ENCODE measurements around the gene KCND2. TPM values are rescaled to one million over a fixed set of nuclear protein-coding genes. Genes with fewer than 3 reads are reported as not detected.

Gene KCND2
- total RNA-seq, 4 donors from 2014 or later, result 0.83 to 1.9 (median 1.2) TPM

DNA sequence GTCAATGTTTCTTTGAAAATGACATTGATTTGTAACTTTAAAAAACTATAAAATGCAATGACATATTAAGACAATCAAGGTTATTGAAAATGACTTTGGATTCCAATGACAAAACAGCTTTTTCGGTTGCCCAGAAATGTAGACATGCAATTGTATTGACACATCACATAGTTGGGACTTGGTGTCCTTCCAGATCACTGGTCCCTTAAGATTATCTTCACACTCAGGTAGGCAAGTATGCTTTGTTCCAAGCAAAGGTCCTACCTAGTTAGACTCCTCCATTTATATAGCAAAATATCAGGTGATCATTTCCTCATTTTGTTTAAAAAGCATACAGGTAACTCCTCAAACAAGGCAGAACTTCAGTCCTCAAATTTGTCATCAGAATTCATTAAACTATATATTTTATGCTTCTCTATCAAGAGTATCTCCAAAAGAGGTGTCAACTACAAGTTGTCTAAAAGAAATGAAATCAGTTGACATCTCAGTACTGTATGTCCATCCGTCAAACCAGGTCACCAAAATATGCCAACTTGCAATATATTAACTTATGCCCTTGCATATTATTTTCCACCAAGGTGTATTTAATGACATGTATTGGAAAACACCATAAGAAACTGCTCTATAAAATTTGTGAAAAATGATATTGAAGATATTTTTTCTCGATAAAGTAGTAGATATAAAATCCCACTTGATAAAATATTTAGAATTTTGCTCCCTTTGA, 520.4 kb downstream of the KCND2 start:
- intact Hi-C loops (cut with DNase I), result no loop called here
- no peak for DNase-seq (ENCODE audit: extremely low spot score)
- TF ChIP-seq EP300 (IDR thresholded peaks at IDR 0.05) (no peak), POLR2A (IDR thresholded peaks at IDR 0.05; ENCODE audit: low read depth) (no peak), POLR2AphosphoS5 (IDR thresholded peaks at IDR 0.05) (no peak)
- TF ChIP-seq, protein P1, sequence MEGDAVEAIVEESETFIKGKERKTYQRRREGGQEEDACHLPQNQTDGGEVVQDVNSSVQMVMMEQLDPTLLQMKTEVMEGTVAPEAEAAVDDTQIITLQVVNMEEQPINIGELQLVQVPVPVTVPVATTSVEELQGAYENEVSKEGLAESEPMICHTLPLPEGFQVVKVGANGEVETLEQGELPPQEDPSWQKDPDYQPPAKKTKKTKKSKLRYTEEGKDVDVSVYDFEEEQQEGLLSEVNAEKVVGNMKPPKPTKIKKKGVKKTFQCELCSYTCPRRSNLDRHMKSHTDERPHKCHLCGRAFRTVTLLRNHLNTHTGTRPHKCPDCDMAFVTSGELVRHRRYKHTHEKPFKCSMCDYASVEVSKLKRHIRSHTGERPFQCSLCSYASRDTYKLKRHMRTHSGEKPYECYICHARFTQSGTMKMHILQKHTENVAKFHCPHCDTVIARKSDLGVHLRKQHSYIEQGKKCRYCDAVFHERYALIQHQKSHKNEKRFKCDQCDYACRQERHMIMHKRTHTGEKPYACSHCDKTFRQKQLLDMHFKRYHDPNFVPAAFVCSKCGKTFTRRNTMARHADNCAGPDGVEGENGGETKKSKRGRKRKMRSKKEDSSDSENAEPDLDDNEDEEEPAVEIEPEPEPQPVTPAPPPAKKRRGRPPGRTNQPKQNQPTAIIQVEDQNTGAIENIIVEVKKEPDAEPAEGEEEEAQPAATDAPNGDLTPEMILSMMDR (IDR thresholded peaks at IDR 0.05), result no peak

DNA sequence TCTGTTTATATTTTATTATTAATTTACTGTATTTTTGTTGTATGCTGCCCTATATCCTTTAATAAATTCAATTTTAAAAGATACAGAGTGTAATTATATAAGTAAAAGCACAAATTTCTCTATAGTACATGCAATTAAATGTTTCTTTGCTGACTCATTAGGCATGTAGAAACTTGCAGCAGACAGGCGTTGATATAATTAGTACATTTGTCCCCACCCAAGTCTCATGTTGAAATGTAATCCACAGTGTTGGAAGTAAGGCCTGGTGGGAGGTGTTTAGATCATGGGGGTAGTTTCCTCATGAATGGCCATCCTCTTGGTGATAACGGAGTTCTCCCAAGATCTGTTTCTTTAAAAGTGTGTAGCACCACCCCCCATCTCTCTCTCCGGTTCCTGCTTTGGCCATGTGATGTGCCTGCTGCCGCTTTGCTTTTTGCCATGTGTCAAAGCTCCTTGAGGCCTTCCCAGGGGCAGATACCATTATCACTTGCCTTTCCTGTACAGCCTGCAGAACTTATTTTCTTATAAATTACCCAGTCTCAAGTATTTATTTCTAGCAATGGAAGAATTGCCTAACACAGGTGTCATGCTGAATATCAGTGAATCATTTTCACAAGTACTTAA, 521.2 kb downstream of the KCND2 start:
- WGBS, result 74% methylated on average over 4 of the region's 4 CpGs
- Histone ChIP-seq H3K4me3 (no peak overlapping the region), H3K9me3 (no peaks in the 10 kb centered on the region), H3K36me3 (no peaks in the 10 kb centered on the region), H3K27me3 (no peaks in the 10 kb centered on the region), H3K27ac (replicated peaks in 1 of 4) (no peak overlapping the region), H3K4me1 (peaks cover 0 to 5% (median 0%) of the 10 kb centered on the region in 4 donors)
- TF ChIP-seq EP300 (IDR thresholded peaks at IDR 0.05), result no peak
- no peak for TF ChIP-seq POLR2AphosphoS5 (IDR thresholded peaks at IDR 0.05)
- no peak for TF ChIP-seq POLR2A (IDR thresholded peaks at IDR 0.05; ENCODE audit: low read depth)
- TF ChIP-seq, protein P1 (IDR thresholded peaks at IDR 0.05), result no peak
- no peak for DNase-seq (ENCODE audit: extremely low spot score)
- intact Hi-C loops (cut with DNase I), result no loop called here

More for the DNA sequence above, 520.4 kb downstream of the KCND2 start:
- H3K4me3 ChIP-seq, result no peak overlapping the region
- no peaks in the 10 kb centered on the region for H3K27me3 ChIP-seq
- peaks cover 0 to 5% (median 0%) of the 10 kb centered on the region in 4 donors for H3K4me1 ChIP-seq
- no peak overlapping the region for H3K27ac ChIP-seq (replicated peaks in 1 of 4)
- H3K9me3 ChIP-seq, result no peaks in the 10 kb centered on the region
- WGBS, result 95% methylated on average over 3 of the region's 3 CpGs
- H3K36me3 ChIP-seq, result no peaks in the 10 kb centered on the region

DNA sequence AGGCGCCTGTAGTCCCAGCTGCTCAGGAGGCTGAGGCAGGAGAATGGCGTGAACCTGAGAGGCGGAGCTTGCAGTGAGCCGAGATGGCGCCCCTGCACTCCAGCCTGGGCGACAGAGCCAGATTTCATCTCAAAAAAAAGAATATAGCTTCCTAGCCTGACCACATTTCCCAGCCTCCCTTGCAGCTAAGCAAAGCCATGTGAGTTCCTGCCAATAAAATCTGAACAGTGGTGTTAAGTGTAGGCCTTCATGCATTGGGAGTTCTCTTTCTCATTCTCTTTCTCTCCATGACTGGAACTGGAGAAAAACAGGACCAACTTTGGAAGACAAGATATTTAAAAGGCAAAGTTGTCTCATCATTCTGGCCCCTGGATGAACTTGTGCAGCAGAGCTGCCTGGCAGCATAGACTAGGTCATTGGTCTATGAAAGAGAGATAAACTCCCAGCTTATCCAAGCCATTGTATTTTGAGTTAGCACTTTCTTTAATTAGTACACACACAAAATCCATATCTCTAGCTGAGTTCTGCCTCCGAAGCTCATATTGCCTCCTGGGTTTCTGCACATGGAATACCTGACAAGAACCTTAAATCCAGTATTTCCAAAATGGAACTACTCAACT, 524.2 kb downstream of the KCND2 start:
- Histone ChIP-seq H3K36me3 (no peaks in the 10 kb centered on the region), H3K9me3 (no peaks in the 10 kb centered on the region), H3K4me3 (no peak overlapping the region), H3K27ac (replicated peaks in 1 of 4) (no peak overlapping the region), H3K27me3 (no peaks in the 10 kb centered on the region), H3K4me1 (peaks cover 0 to 2% (median 0%) of the 10 kb centered on the region in 4 donors)
- 98% methylated on average over 7 of the region's 7 CpGs for WGBS
- intact Hi-C loops (cut with DNase I), result no loop called here
- no peak for DNase-seq (ENCODE audit: extremely low spot score)
- TF ChIP-seq POLR2AphosphoS5 (IDR thresholded peaks at IDR 0.05), result no peak
- TF ChIP-seq EP300 (IDR thresholded peaks at IDR 0.05), result no peak
- TF ChIP-seq, protein P1 (IDR thresholded peaks at IDR 0.05), result no peak

DNA sequence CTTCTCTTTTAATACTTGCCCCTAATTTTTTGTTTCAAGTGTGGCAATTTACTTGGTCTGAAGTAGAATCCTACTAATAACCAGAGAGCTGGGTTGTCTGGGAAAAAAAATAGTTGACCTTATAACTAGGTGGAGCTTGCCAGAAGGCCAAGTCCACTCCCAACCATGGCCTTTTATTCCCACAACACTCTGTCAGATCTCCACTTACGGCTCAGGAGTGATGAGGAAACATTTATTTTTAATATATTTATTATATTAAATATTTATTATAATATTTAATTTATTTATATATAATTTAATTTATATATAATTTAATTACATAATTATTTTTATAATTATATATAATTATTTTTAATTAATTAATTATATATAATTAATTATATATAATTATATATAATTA, 526.2 kb downstream of the KCND2 start:
- no peak for DNase-seq (ENCODE audit: extremely low spot score)
- TF ChIP-seq EP300 (IDR thresholded peaks at IDR 0.05) (no peak), POLR2A (IDR thresholded peaks at IDR 0.05; ENCODE audit: low read depth) (no peak)
- TF ChIP-seq, protein P1 (IDR thresholded peaks at IDR 0.05), result no peak
- 93% methylated on average over 1 of the region's 1 CpG for WGBS

More for the DNA sequence above, 526.2 kb downstream of the KCND2 start:
- no peaks in the 10 kb centered on the region for H3K4me1 ChIP-seq
- H3K27ac ChIP-seq (replicated peaks in 1 of 4), result no peak overlapping the region
- no peaks in the 10 kb centered on the region for H3K9me3 ChIP-seq
- H3K27me3 ChIP-seq, result no peaks in the 10 kb centered on the region
- intact Hi-C loops (cut with DNase I), result no loop called here
- no peak overlapping the region for H3K4me3 ChIP-seq
- no peaks in the 10 kb centered on the region for H3K36me3 ChIP-seq

Small RNA genes lying within 50 kb of the gene (small RNA-seq; reads per million reads assigned to genes)
- gene RNU6-581P, result 0 reads per million in 3 donors

All from esophagus muscularis mucosa (tissue), 4 donors.